Measurements from ENCODE around the gene SNHG17. TPM values are rescaled to one million over a fixed set of nuclear protein-coding genes. Genes with fewer than 3 reads are reported as not detected.
A peak's percentile ranks its signal among the peaks of the same experiment; 100 is the strongest.

SNHG17 gene
- total RNA-seq, 2 experiments from 2014 or later = 92.3 to 123 TPM

DNA sequence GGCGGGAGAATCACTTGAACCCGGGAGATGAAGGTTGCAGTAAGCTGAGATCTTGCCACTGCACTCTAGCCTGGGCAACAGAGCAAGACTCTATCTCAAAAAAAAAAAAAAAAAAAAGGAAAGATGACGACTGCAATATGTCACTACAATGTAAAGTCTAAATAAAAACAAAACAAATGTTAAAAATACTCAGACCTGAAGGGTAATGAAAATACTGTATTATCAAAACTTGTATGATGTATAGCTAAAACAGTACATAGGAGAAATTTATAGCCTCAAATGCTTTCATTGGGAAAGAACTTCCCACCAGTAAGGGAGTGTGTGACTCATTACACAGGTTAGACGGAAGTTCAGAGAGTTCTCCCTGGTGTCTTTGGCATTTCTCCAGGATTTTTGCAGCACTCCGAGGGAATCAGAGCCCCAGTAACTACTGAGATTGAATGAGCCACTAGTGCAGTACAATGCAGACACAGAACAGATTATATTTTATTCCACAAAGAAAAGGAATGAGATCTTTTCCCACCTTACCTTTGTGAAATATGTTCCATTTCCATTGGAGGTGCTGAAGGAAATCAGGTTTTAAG is 25.0 kb upstream of the SNHG17 start:
- CTCF ChIA-PET = interaction anchor here (0.9 kb wide), 1 partner anchor 25 kb away, joined by 3 read pairs; the partner anchor contains the start of gene SNHG17
- DNase-seq (no peak), ATAC-seq (no peak)
- H3K4me1 Mint-ChIP-seq = no peaks in the 10 kb centered on the region
- H3K9me3 Mint-ChIP-seq (ENCODE audit: low read depth) = no peaks in the 10 kb centered on the region
- H3K27me3 Mint-ChIP-seq = no peaks in the 10 kb centered on the region
- H3K4me3 Mint-ChIP-seq = no peak overlapping the region
- no peak overlapping the region for H3K27ac Mint-ChIP-seq
- H3K36me3 Mint-ChIP-seq = no peaks in the 10 kb centered on the region

DNA sequence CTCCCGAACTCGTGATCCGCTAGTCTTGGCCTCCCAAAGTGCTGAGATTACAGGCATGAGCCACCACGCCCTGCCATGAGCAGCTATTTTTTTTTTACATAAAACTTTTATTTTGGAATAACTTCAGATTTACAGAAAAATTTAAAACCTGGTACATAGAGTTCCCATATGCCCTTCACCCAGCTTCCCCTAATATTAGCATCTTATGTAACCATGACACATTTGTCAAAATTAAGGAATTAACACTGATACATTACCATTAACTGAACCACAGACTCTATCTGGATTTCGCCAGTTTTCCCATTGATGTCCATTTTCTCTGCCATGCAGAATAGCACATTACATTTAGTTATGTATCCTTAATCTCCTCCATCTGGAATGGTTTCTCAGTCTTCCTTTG is 23.2 kb upstream of the SNHG17 start:
- Mint-ChIP-seq H3K36me3 (no peaks in the 10 kb centered on the region), H3K27ac (no peak overlapping the region), H3K4me1 (no peaks in the 10 kb centered on the region), H3K4me3 (no peak overlapping the region), H3K9me3 (ENCODE audit: low read depth) (no peaks in the 10 kb centered on the region), H3K27me3 (no peaks in the 10 kb centered on the region)
- DNase-seq = no peak
- ATAC-seq = no peak
- CTCF ChIA-PET = interaction anchor here (1.2 to 3.0 kb wide), 2 partner anchors 8 to 12 kb away, joined by 3 to 11 read pairs; no protein-coding TSS in a partner anchor

DNA sequence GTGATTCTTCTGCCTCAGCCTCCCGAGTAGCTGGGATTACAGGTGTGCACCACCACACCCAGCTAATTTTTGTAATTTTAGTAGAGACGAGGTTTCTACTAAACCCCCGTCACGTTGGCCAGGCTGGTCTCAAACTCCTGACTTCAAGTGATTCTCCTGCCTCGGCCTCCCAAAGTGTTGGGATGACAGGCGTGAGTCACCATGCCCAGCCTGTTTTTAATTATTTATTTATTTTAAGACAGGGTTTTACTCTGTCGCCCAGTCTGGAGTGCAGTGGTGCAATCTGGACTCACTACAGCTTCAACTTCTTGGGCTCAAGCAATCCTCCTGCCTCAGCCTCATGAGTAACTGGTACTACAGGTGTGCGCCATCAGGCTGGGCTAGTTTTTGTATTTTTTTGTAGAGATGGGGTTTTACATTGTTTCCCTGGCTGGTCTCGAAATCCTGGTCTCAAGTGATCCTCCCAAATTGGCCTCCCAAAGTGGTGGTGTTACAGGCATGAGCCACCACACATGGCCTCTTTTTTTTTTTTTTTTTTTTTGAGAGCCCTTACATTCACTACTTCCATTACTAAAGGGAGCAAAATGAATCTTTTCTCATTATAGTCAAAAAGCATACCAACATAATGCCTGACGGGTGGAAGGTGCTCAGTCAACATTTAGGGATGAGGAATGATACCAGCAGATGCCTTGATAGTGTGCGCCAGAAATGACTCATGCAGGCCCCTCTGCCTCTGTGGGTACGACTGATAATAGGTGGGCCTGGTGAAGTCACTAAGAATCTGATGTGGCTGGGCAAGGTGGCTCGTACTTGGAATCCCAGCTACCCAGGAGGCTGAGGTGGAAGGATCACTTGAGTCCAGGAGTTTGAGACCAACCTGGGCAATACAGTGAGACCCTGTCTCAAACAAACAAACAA is 19.7 kb upstream of the SNHG17 start:
- Mint-ChIP-seq H3K4me1 (no peaks in the 10 kb centered on the region), H3K27ac (no peak overlapping the region), H3K36me3 (peaks cover 4% of the 10 kb centered on the region), H3K9me3 (ENCODE audit: low read depth) (no peaks in the 10 kb centered on the region), H3K27me3 (no peaks in the 10 kb centered on the region), H3K4me3 (no peak overlapping the region)
- no peak for DNase-seq
- CTCF ChIA-PET = interaction anchor here (1.2 to 1.7 kb wide), 2 partner anchors 9 to 18 kb away, joined by 4 to 6 read pairs; partner anchors contain the start of gene RALGAPB
- ATAC-seq = no peak

DNA sequence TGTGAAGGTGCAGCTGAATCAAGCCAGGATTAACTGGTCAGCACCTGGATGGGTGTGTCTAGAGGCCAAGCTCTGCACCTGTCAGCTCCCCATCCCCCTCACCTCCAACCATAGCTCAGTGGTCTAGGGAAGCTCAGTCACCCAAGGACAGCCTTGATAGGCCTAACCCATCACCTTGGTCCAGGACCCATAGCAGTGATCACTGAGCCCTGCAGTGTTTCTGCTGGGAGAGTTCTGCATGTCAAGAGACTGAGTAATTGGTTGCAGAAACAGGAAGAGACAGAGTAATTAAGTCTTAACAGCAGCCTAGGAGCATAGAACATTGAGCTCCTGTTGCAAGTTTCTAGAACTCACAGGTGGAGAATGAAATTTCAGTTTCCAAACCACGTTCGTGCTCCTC is 18.8 kb upstream of the SNHG17 start:
- H3K27ac Mint-ChIP-seq = no peak overlapping the region
- H3K4me3 Mint-ChIP-seq = no peak overlapping the region
- DNase-seq (no peak), ATAC-seq (no peak)
- H3K27me3 Mint-ChIP-seq = no peaks in the 10 kb centered on the region
- peaks cover 4% of the 10 kb centered on the region for H3K36me3 Mint-ChIP-seq
- H3K4me1 Mint-ChIP-seq = no peaks in the 10 kb centered on the region
- H3K9me3 Mint-ChIP-seq (ENCODE audit: low read depth) = no peaks in the 10 kb centered on the region
- CTCF ChIA-PET = interaction anchor here (1.7 to 1.8 kb wide), 2 partner anchors 18 to 19 kb away, joined by 6 read pairs; partner anchors contain the start of genes RALGAPB and SNHG17

DNA sequence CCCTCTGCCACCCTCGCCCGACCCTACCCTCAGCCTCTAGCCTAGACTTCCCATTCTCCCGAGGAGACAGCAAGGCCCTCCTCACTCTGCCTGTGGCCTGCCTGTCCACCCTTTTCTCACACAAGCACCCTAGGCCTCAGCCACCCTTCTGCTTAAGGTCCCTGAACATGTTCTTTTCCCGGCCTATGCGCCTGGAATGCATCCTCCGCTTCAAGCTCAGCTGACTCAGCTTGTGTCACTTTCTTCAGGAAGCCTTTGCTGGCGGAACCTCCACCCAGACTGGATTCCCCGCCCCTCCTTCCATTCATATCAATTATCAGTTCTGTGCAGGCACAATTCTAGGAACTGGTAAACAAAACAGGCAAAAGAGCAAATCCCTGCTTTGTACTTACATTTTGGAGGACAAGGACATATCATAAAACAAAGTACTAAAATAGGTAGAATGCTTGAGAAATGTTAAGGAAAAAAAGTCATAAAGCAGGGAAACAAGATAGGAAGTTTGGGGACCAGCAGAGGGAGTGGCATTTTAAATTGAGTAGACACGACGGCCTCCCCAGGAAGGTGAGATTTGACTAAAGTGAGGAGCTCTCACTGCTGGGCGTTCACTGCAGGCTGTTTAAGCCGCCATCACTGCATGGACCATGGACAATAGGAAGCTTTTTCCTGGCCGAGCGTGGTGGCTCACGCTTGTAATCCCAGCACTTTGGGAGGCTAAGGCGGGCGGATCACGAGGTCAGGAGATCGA is 17.9 kb upstream of the SNHG17 start:
- peaks cover 4% of the 10 kb centered on the region for H3K4me1 Mint-ChIP-seq
- no peaks in the 10 kb centered on the region for H3K27me3 Mint-ChIP-seq
- no peak overlapping the region for H3K27ac Mint-ChIP-seq
- no peak overlapping the region for H3K4me3 Mint-ChIP-seq
- DNase-seq (no peak), ATAC-seq (no peak)
- peaks cover 4% of the 10 kb centered on the region for H3K36me3 Mint-ChIP-seq
- H3K9me3 Mint-ChIP-seq (ENCODE audit: low read depth) = no peaks in the 10 kb centered on the region
- CTCF ChIA-PET = interaction anchor here (1.7 to 1.8 kb wide), 2 partner anchors 18 to 19 kb away, joined by 6 read pairs; partner anchors contain the start of genes RALGAPB and SNHG17

DNA sequence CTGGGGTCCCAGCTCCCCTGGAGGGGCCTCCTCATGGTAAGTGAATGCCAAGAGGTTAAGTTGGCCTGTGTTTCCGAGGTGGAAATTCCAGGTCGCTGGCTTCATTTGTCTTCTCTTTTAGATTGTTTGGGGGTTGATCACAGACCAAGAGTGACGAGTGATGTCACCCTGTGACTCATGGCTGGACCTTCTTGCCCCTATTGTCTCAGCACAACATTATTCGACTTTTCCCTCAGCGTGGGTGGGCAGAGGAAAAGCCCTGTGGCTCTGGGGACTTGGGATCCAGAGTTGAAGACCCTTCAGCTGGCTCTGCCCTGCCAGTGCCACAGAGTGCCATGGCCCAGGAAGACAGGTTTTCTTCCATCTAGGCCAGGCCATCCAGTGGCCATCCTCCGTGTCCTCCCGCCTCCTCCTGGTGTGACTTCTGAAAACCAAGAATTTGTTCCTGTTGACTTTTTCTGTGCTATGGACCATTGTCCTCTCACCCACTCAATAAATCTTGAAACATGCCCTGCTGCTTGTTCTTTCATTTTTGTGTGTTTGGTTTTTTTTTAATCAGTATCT is 15.4 kb upstream of the SNHG17 start:
- Mint-ChIP-seq H3K4me3 (no peak overlapping the region), H3K27me3 (no peaks in the 10 kb centered on the region), H3K4me1 (peaks cover 19% of the 10 kb centered on the region), H3K9me3 (ENCODE audit: low read depth) (no peaks in the 10 kb centered on the region), H3K27ac (no peak overlapping the region), H3K36me3 (peaks cover 4% of the 10 kb centered on the region)
- DNase-seq (no peak), ATAC-seq (no peak)
- CTCF ChIA-PET = interaction anchor here (1.1 kb wide), 1 partner anchor 16 kb away, joined by 7 read pairs; the partner anchor contains the start of gene SNHG17

DNA sequence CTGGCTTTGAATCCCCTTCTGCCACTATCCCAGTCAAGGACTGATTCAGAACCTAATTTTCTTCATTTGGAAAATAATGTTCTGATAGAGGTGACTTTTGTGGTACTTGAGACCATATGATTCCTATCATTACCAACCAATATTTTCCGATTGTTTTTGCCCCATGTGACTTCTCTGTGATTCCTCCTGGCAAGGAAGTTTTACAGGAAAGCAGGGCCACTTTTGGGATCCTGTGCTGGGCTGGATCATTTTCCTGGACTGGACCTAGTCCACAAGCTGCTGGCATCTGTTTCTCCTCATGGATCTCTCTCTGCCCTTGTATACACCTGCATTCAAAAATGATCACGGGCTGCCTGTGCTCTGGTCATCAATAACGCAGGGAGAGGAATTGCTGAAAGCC is 13.9 kb upstream of the SNHG17 start:
- Mint-ChIP-seq H3K36me3 (peaks cover 6% of the 10 kb centered on the region), H3K27me3 (no peaks in the 10 kb centered on the region), H3K4me1 (peaks cover 21% of the 10 kb centered on the region), H3K27ac (no peak overlapping the region), H3K4me3 (no peak overlapping the region), H3K9me3 (ENCODE audit: low read depth) (no peaks in the 10 kb centered on the region)
- no peak for ATAC-seq
- no peak for DNase-seq
- CTCF ChIA-PET = interaction anchor here (7.1 kb wide), 1 partner anchor 15 kb away, joined by 125 read pairs; the partner anchor contains the start of gene SNHG17

DNA sequence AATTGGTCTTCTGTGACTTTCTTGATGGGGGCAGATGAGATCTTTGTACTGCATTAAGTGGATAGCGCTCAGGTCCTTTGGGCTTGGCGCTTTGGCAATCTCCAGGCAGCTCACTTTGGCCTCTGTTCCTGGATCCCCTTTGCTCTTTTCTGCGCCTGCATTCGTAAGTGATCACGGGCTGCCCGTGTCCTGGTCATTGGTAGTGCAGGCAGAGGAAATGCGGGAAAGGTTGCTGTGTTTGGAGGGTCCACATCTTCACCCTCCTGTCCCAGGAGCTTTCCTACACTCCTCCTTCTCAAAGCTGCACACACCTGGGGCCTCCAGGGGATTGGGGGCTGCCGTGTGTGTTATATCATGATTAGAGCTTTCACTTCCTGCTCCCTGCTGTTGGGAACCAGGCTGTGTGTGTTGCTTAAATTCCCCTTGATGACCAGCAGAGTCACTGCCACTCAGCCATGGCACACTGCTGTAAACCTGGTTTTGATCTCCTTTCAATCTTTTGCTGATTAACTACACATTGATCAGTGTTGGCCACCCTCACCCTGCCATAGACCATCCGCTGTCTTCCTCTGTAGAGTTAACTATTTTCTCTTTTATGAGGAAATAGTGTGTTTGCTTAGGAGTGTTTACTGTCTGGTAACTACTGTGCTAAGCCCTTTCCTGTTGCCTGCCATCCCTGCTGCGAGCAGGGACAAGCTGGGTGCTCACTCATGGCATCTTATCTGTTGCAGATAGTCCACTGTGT is 13.0 kb upstream of the SNHG17 start:
- no peaks in the 10 kb centered on the region for H3K27me3 Mint-ChIP-seq
- H3K9me3 Mint-ChIP-seq (ENCODE audit: low read depth) = no peaks in the 10 kb centered on the region
- peaks cover 21% of the 10 kb centered on the region for H3K4me1 Mint-ChIP-seq
- ATAC-seq (no peak), DNase-seq (no peak)
- CTCF ChIA-PET = interaction anchor here (1.9 to 7.1 kb wide), 2 partner anchors 14 to 25 kb away, joined by 10 to 125 read pairs; partner anchors contain the start of genes RALGAPB and SNHG17
- peaks cover 6% of the 10 kb centered on the region for H3K36me3 Mint-ChIP-seq
- H3K4me3 Mint-ChIP-seq = peak overlapping the region; percentile 72
- no peak overlapping the region for H3K27ac Mint-ChIP-seq

DNA sequence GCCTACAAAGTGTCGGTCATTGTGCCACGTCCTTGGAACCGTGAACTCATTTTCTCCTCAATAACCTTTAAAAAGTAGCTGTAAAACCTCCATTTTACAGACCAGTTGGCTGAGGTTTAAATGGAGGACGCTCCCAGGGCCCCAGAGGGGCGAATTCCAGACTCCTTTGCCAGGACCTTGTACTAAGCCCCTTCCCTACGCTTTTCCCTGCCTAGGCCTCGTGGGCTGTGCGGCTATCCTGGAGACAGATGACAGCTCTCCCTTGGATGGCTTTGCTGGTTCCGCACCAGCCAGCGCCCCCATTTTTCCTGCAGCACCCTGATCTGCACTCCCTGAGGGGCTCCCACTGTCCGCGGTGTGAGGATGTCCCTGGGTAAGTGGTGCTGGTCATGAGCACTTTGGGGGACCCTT is 12.1 kb upstream of the SNHG17 start:
- peak overlapping the region; percentile 77 for H3K27ac Mint-ChIP-seq
- CTCF ChIA-PET = interaction anchor here (1.2 to 7.1 kb wide), 4 partner anchors 11 to 515 kb away, joined by 3 to 125 read pairs (median 10); partner anchors contain the start of genes DHX35, RALGAPB and SNHG17
- peaks cover 3% of the 10 kb centered on the region for H3K27me3 Mint-ChIP-seq
- peak overlapping the region; percentile 72 for H3K4me3 Mint-ChIP-seq
- peaks cover 6% of the 10 kb centered on the region for H3K36me3 Mint-ChIP-seq
- DNase-seq = no peak
- peaks cover 21% of the 10 kb centered on the region for H3K4me1 Mint-ChIP-seq
- no peak for ATAC-seq
- no peaks in the 10 kb centered on the region for H3K9me3 Mint-ChIP-seq (ENCODE audit: low read depth)

DNA sequence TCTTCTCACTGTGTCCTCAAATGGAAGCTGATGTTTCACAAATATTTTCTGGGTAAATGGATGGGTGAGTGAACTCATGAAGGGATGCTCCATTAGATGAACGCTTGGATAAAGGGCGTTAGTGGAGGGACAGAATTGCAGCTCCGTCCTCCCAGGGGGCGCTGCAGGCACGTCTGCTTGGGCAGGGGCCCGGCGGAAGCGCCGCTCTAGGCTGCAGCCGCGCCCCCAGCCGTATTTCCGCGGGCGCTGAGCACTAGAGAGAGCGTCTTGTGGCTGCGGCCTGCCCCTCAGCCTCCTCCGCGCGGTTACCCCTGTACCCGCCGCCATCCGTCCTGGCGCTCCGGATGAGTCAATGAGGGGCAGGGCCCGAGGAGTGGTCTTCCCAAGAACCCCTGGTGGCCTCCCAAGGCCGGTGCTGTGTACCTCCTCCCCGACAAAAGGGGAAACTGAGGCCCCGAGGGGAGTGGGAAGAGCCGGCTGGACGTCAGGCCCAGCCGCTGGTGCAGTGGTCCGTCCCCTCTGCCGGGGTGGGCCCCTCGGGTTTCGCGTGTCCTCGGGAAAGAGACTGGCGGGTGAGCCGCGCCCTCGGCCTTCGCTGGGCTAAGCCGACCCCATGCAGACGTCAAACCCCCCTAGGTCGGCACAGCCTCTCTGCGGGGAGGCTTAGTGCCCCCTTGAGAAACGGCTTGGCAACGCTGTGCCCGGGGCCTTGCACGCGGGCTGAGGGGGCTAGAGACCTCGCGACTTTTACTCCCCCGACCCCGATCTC is 11.5 kb upstream of the SNHG17 start:
- no peaks in the 10 kb centered on the region for H3K9me3 Mint-ChIP-seq (ENCODE audit: low read depth)
- peak overlapping the region; percentile 72 for H3K4me3 Mint-ChIP-seq
- H3K4me1 Mint-ChIP-seq = peaks cover 21% of the 10 kb centered on the region
- DNase-seq (peak; percentile 94), ATAC-seq (peak; percentile 97)
- H3K27me3 Mint-ChIP-seq = peaks cover 9% of the 10 kb centered on the region
- peaks cover 6% of the 10 kb centered on the region for H3K36me3 Mint-ChIP-seq
- H3K27ac Mint-ChIP-seq = peak overlapping the region; percentile 77
- CTCF ChIA-PET = interaction anchor here (0.8 to 7.1 kb wide), 15 partner anchors 9 to 515 kb away, joined by 3 to 125 read pairs (median 4); partner anchors contain the start of genes DHX35, RALGAPB, RPRD1B and SNHG17

DNA sequence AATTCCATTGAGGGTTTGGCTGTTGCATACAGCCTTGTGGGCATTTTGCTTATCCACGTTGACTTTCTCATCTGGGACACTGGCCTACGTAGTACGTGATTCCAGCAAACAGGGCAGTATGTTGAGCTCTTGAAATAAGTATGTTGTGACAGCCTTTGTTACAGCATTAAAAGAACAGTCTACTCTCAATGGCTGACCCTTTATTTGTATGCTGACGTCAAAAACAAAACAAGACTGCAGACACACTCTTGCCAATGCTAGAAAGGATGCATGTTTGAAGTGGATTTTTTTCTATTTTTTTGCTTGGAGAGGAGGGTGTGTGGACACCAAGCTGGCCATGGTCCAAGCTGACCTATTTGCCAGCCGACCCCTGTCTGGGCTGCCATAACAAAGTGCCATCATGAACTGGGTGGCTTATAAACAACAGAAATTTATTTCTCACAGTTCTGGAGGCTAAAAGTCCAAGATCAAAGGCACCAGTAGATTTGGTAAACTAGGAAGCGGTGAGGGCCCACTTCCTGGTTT is 10.8 kb upstream of the SNHG17 start:
- CTCF ChIA-PET = interaction anchor here (0.8 to 7.1 kb wide), 14 partner anchors 9 to 516 kb away, joined by 3 to 125 read pairs (median 4); partner anchors contain the start of genes DHX35, RALGAPB, RPRD1B and SNHG17
- DNase-seq = no peak

More for the DNA sequence above, 10.8 kb upstream of the SNHG17 start:
- Mint-ChIP-seq H3K27ac (peak overlapping the region; percentile 77), H3K27me3 (peaks cover 11% of the 10 kb centered on the region), H3K9me3 (ENCODE audit: low read depth) (no peaks in the 10 kb centered on the region), H3K4me3 (peak overlapping the region; percentile 72), H3K36me3 (peaks cover 6% of the 10 kb centered on the region), H3K4me1 (peaks cover 21% of the 10 kb centered on the region)
- ATAC-seq = no peak
